K562 (cell line): Measurements from ENCODE around the gene MRGPRE. TPM values are rescaled to one million over a fixed set of nuclear protein-coding genes. Genes with fewer than 3 reads are reported as not detected.
A peak's percentile ranks its signal among the peaks of the same experiment; 100 is the strongest.

Source experiments
- polyA plus RNA-seq, 8 experiments: library from polyadenylated mRNA; depleted of rRNA in 4 of 8; stranded (reverse) in 5 of 8; unstranded in 3 of 8; fragments of >200 nt; fragmentation: Nextera tagmentation in 2 of 8; fragmentation: Illumina TruSeq in 1 of 8; extraction: Ambion mirVana in 2 of 8; extraction: Trizol in 1 of 8; gene quantifications; 2 replicates each; pipeline versions ENCODE4 v1.2.1 to v1.2.3, GENCODE V29; 2011 to 2014; ENCODE audit warnings: inconsistent platforms in 1 of 8, missing spikeins in 1 of 8
- total RNA-seq, 7 experiments: library from RNA; depleted of rRNA in 6 of 7; stranded (reverse); fragments of >200 nt in 6 of 7; fragmentation: Illumina TruSeq in 2 of 7; extraction: Trizol in 2 of 7; gene quantifications; 2 replicates each; pipeline versions ENCODE4 v1.2.1 to v1.2.3, GENCODE V29; 2011 to 2021; ENCODE audit warnings: low replicate concordance in 1 of 7
- TF ChIP-seq, protein P1 (sequence below): fragments of 450-650 bp; IDR thresholded peaks from 2 replicates; pipeline ENCODE4 v1.6.1; 2016; ENCODE audit warnings: mild to moderate bottlenecking, moderate library complexity

The MRGPRE gene
- total and polyA plus RNA-seq, 9 of the 15 experiments (the other 6 are each of a cell fraction or from before 2014, with no cell fraction given) = not detected

DNA sequence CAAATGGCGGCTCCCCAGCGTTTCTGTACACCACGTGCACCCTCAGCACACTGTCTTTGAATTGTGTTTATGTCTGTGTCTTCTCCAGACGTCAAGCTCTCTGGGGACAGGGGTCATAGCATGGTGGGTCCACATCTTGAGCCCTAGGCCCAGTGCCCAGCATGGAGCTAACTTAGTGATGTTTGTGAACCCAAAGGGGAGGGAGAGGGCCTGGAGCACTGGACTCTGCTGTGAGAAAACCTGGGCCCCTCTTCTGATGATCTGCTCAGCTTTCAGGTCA, 17.9 kb downstream of the MRGPRE start (continued):
- TF ChIP-seq, protein P1, sequence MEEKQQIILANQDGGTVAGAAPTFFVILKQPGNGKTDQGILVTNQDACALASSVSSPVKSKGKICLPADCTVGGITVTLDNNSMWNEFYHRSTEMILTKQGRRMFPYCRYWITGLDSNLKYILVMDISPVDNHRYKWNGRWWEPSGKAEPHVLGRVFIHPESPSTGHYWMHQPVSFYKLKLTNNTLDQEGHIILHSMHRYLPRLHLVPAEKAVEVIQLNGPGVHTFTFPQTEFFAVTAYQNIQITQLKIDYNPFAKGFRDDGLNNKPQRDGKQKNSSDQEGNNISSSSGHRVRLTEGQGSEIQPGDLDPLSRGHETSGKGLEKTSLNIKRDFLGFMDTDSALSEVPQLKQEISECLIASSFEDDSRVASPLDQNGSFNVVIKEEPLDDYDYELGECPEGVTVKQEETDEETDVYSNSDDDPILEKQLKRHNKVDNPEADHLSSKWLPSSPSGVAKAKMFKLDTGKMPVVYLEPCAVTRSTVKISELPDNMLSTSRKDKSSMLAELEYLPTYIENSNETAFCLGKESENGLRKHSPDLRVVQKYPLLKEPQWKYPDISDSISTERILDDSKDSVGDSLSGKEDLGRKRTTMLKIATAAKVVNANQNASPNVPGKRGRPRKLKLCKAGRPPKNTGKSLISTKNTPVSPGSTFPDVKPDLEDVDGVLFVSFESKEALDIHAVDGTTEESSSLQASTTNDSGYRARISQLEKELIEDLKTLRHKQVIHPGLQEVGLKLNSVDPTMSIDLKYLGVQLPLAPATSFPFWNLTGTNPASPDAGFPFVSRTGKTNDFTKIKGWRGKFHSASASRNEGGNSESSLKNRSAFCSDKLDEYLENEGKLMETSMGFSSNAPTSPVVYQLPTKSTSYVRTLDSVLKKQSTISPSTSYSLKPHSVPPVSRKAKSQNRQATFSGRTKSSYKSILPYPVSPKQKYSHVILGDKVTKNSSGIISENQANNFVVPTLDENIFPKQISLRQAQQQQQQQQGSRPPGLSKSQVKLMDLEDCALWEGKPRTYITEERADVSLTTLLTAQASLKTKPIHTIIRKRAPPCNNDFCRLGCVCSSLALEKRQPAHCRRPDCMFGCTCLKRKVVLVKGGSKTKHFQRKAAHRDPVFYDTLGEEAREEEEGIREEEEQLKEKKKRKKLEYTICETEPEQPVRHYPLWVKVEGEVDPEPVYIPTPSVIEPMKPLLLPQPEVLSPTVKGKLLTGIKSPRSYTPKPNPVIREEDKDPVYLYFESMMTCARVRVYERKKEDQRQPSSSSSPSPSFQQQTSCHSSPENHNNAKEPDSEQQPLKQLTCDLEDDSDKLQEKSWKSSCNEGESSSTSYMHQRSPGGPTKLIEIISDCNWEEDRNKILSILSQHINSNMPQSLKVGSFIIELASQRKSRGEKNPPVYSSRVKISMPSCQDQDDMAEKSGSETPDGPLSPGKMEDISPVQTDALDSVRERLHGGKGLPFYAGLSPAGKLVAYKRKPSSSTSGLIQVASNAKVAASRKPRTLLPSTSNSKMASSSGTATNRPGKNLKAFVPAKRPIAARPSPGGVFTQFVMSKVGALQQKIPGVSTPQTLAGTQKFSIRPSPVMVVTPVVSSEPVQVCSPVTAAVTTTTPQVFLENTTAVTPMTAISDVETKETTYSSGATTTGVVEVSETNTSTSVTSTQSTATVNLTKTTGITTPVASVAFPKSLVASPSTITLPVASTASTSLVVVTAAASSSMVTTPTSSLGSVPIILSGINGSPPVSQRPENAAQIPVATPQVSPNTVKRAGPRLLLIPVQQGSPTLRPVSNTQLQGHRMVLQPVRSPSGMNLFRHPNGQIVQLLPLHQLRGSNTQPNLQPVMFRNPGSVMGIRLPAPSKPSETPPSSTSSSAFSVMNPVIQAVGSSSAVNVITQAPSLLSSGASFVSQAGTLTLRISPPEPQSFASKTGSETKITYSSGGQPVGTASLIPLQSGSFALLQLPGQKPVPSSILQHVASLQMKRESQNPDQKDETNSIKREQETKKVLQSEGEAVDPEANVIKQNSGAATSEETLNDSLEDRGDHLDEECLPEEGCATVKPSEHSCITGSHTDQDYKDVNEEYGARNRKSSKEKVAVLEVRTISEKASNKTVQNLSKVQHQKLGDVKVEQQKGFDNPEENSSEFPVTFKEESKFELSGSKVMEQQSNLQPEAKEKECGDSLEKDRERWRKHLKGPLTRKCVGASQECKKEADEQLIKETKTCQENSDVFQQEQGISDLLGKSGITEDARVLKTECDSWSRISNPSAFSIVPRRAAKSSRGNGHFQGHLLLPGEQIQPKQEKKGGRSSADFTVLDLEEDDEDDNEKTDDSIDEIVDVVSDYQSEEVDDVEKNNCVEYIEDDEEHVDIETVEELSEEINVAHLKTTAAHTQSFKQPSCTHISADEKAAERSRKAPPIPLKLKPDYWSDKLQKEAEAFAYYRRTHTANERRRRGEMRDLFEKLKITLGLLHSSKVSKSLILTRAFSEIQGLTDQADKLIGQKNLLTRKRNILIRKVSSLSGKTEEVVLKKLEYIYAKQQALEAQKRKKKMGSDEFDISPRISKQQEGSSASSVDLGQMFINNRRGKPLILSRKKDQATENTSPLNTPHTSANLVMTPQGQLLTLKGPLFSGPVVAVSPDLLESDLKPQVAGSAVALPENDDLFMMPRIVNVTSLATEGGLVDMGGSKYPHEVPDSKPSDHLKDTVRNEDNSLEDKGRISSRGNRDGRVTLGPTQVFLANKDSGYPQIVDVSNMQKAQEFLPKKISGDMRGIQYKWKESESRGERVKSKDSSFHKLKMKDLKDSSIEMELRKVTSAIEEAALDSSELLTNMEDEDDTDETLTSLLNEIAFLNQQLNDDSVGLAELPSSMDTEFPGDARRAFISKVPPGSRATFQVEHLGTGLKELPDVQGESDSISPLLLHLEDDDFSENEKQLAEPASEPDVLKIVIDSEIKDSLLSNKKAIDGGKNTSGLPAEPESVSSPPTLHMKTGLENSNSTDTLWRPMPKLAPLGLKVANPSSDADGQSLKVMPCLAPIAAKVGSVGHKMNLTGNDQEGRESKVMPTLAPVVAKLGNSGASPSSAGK = 0 out of 2 replicates have a peak, but pooled peaks have one; percentile 16
